ENCODE measurements around the gene GAGE12J. TPM values are rescaled to one million over a fixed set of nuclear protein-coding genes. Genes with fewer than 3 reads are reported as not detected.
"Not testable (repeated sequence)": the region's sequence is repeated elsewhere in the genome, so short reads cannot be mapped to it uniquely, and the experiment has no call there.

Gene GAGE12J
- polyA plus RNA-seq (not detected in 3 replicates), polyA minus RNA-seq (not detected in 3 replicates)
- not detected for polyA plus RNA-seq (2011; ENCODE audit: low read depth)
- polyA plus RNA-seq (2011; cell fraction: cytosol; rRNA removed) = not detected in 2 replicates
- not detected in 2 replicates for polyA plus RNA-seq (2011; cell fraction: nucleus; rRNA removed)
- polyA plus RNA-seq (2012; ENCODE audit: low replicate concordance) = not detected in 2 replicates
- polyA minus RNA-seq (2011; cell fraction: cytosol; rRNA and poly(A)+ RNA removed) = not detected
- polyA minus RNA-seq (2011; cell fraction: nucleus; rRNA and poly(A)+ RNA removed) = not detected in 2 replicates

- H3K36me3 ChIP-seq (ENCODE audit: control insufficient read depth in 2 of 2, extremely low read depth in 1 of 2, insufficient read depth in 2 of 2, low read length in 2 of 2); DNase-seq (ENCODE audit: low read depth, low spot score); FAIRE-seq; H3K9me3 ChIP-seq (ENCODE audit: control insufficient read depth, low read depth, low read length); H3K4me2 ChIP-seq (ENCODE audit: control insufficient read depth, extremely low read depth, insufficient read depth, low read depth, low read length); H3K4me3 ChIP-seq (ENCODE audit: control insufficient read depth in 2 of 3, extremely low read depth in 1 of 3, insufficient read depth in 2 of 3, low read depth in 1 of 3, low read length in 3 of 3); H3K79me2 ChIP-seq (ENCODE audit: control insufficient read depth, insufficient read depth, low read length); H3K27ac ChIP-seq (ENCODE audit: control insufficient read depth, insufficient read depth, low read length); H3K27me3 ChIP-seq (ENCODE audit: control insufficient read depth, extremely low read depth, insufficient read depth, low read length); H3K4me1 ChIP-seq (ENCODE audit: control insufficient read depth, extremely low read depth, insufficient read depth, low read length); H3K9ac ChIP-seq (ENCODE audit: control insufficient read depth, extremely low read depth, insufficient read depth, low read length); H4K20me1 ChIP-seq (ENCODE audit: control insufficient read depth, extremely low read depth, insufficient read depth, low read length); H3K9me1 ChIP-seq (ENCODE audit: control insufficient read depth, extremely low read depth, insufficient read depth, low read length); dilution Hi-C loops (cut with MboI; ENCODE audit: extremely low pct_ligation_motif_present, low sequenced_read_pairs); H2AFZ ChIP-seq (ENCODE audit: control insufficient read depth, low read length): not testable (repeated sequence)
Measured at GRCh38 chrX:49321737-49322136, at the start of gene GAGE12J. Gene GAGE12J, plus strand, starts transcription at chrX:49322037. Its CDS starts 1,157 bp downstream, at chrX:49323194.

- Histone ChIP-seq H3K9me1 (ENCODE audit: control insufficient read depth, extremely low read depth, insufficient read depth, low read length) (no peaks in the 10 kb centered on the region), H3K27me3 (ENCODE audit: control insufficient read depth, extremely low read depth, insufficient read depth, low read length) (no peaks in the 10 kb centered on the region), H4K20me1 (ENCODE audit: control insufficient read depth, extremely low read depth, insufficient read depth, low read length) (no peaks in the 10 kb centered on the region), H3K4me2 (ENCODE audit: control insufficient read depth, extremely low read depth, insufficient read depth, low read depth, low read length) (no peak overlapping the region), H3K27ac (ENCODE audit: control insufficient read depth, insufficient read depth, low read length) (no peak overlapping the region), H3K36me3 (ENCODE audit: control insufficient read depth in 2 of 2, extremely low read depth in 1 of 2, insufficient read depth in 2 of 2, low read length in 2 of 2) (no peaks in the 10 kb centered on the region), H3K79me2 (ENCODE audit: control insufficient read depth, insufficient read depth, low read length) (peaks cover 2% of the 10 kb centered on the region), H3K9ac (ENCODE audit: control insufficient read depth, extremely low read depth, insufficient read depth, low read length) (no peak overlapping the region), H3K4me1 (ENCODE audit: control insufficient read depth, extremely low read depth, insufficient read depth, low read length) (peaks cover 14% of the 10 kb centered on the region), H3K9me3 (ENCODE audit: control insufficient read depth, low read depth, low read length) (no peaks in the 10 kb centered on the region), H3K4me3 (ENCODE audit: control insufficient read depth in 2 of 3, extremely low read depth in 1 of 3, insufficient read depth in 2 of 3, low read depth in 1 of 3, low read length in 3 of 3) (no peak overlapping the region), H2AFZ (ENCODE audit: control insufficient read depth, low read length) (no peak overlapping the region)
- no peak for FAIRE-seq
- TF ChIP-seq CTCF (optimal IDR thresholded peaks at IDR 0.05 in 1 of 3, IDR thresholded peaks at IDR 0.05 in 1 of 3, conservative IDR thresholded peaks at IDR 0.05 in 1 of 3; ENCODE audit: extremely low read depth in 1 of 3, insufficient read depth in 2 of 3, low read length in 3 of 3) (no peak), EZH2 (IDR thresholded peaks at IDR 0.05; ENCODE audit: low read length) (no peak)
- DNase-seq (ENCODE audit: low read depth, low spot score) = no peak
- dilution Hi-C loops (cut with MboI; ENCODE audit: extremely low pct_ligation_motif_present, low sequenced_read_pairs) = no loop called here
Measured at GRCh38 chrX:49272421-49272820, 49.4 kb upstream of the GAGE12J start.

Data from keratinocyte (primary cell).